GM21360 (cell line): ENCODE results near the gene CACNB2.
A peak's percentile ranks its signal among the peaks of the same experiment; 100 is the strongest.
"Not testable (repeated sequence)": the region's sequence is repeated elsewhere in the genome, so short reads cannot be mapped to it uniquely, and the experiment has no call there.

Source experiments
- ATAC-seq: cut with Tn5 transposase; IDR thresholded peaks from one replicate; pipeline ENCODE4 v1.9.1; 2021; ENCODE audit warnings: mild to moderate bottlenecking, moderate library complexity; ENCODE audit not compliant: unreplicated experiment

Gene CACNB2

GRCh38 chr10:18437486-18437885, 297.3 kb downstream of the CACNB2 start:
- no peak for ATAC-seq

- ATAC-seq: no peak
Measured at GRCh38 chr10:18438361-18439126, 298.3 kb downstream of the CACNB2 start.

- no peak for ATAC-seq
Measured at GRCh38 chr10:18439601-18440000, 299.4 kb downstream of the CACNB2 start.

- not testable (repeated sequence) for ATAC-seq
Measured at GRCh38 chr10:18445635-18446034, 305.4 kb downstream of the CACNB2 start.

- no peak for ATAC-seq
Measured at GRCh38 chr10:18446205-18446604, 306.0 kb downstream of the CACNB2 start.

- ATAC-seq: peak; percentile 33
Measured at GRCh38 chr10:18449611-18450026, 309.4 kb downstream of the CACNB2 start.

GRCh38 chr10:18450298-18450697, 310.1 kb downstream of the CACNB2 start:
- ATAC-seq: peak; percentile 49

- ATAC-seq: no peak
Measured at GRCh38 chr10:18455086-18455884, 315.1 kb downstream of the CACNB2 start.

- ATAC-seq: peak; percentile 99
Measured at GRCh38 chr10:18456984-18457383, 316.8 kb downstream of the CACNB2 start.

GRCh38 chr10:18460032-18460431, 319.8 kb downstream of the CACNB2 start:
- ATAC-seq: no peak

GRCh38 chr10:18463673-18464211, 323.5 kb downstream of the CACNB2 start:
- no peak for ATAC-seq

GRCh38 chr10:18469125-18469524, 328.9 kb downstream of the CACNB2 start:
- no peak for ATAC-seq

GRCh38 chr10:18472977-18473376, 332.8 kb downstream of the CACNB2 start:
- ATAC-seq: no peak

- ATAC-seq: no peak
Measured at GRCh38 chr10:18473424-18474117, 333.3 kb downstream of the CACNB2 start.

GRCh38 chr10:18474118-18474455, 333.9 kb downstream of the CACNB2 start:
- ATAC-seq: no peak

GRCh38 chr10:18476076-18476647, 335.9 kb downstream of the CACNB2 start:
- ATAC-seq: no peak

- no peak for ATAC-seq
Measured at GRCh38 chr10:18478354-18478753, 338.1 kb downstream of the CACNB2 start.

- ATAC-seq: no peak
Measured at GRCh38 chr10:18479502-18479901, 339.3 kb downstream of the CACNB2 start.

GRCh38 chr10:18483516-18484186, 343.4 kb downstream of the CACNB2 start:
- ATAC-seq: no peak

- no peak for ATAC-seq
Measured at GRCh38 chr10:18486438-18486837, 346.2 kb downstream of the CACNB2 start.
